Cardiac septum (tissue), 1 donor: ENCODE results near the gene CD151. TPM values are rescaled to one million over a fixed set of nuclear protein-coding genes. Genes with fewer than 3 reads are reported as not detected.
A peak's percentile ranks its signal among the peaks of the same experiment; 100 is the strongest.

Experiments
- DNase-seq: peaks from one replicate; pipeline ENCODE4 v3.0.0-alpha.2; 2020; ENCODE audit warnings: low spot score
- intact Hi-C: fragments of 100-400 bp; cut with DNase I; formaldehyde crosslinking; loops from one replicate; pipeline ENCODE4 v1.14.0; 2022
- total RNA-seq: library from RNA; stranded (reverse); fragmentation: NEBNext Ultra II Directional; extraction: Animal tissue kit (Norgen Biotek cat#: 25700); gene quantifications from one replicate; pipeline ENCODE4 v1.2.1, GENCODE V29; 2021
- donor health status: DM: no; HTN: no; CAD: no.

The CD151 gene
- total RNA-seq, 1 donor from 2014 or later, result 625 TPM

DNA sequence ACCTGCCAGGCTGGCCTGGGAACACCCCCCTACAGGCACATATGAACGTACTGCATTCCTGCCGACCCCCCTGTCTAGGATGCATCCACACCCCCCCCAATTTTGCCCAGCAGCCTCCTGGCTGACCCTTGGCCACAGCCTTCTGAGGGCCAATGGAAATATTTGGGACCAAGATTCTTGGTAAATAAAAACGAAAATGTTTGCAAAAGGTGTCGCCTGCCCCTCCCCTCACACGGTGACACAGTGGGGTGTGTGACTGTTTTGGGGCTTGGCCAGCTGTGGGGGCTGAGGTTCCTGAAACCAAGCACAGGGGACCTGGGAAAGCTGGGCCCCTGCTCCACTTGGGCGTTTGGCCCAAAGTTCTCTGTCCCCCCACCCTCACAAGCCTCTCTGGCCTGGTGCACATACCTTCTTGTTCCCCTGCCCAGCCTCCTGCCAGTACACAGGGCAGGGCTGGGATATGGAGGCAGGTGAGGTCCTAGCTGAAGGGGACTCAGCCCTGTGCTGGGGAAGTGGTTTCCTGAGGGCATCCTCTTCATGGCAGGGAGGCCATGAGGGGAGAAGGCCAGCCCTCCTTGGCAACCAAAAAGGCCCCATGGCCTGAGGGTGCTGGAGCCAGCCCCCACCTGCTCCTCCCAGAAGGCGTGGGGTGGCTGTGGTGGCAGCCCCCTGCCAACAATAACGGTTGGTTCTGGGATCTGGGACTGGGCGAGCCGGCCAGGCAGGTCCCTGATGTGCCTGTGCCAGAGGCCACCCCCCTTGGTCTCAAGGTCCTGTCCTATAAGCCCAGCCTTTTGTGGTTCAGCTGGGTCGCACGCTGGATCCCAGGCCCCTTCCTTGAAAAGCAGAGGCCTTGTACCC lies 7.2 kb upstream of the CD151 start:
- intact Hi-C loops, result no loop called here

DNA sequence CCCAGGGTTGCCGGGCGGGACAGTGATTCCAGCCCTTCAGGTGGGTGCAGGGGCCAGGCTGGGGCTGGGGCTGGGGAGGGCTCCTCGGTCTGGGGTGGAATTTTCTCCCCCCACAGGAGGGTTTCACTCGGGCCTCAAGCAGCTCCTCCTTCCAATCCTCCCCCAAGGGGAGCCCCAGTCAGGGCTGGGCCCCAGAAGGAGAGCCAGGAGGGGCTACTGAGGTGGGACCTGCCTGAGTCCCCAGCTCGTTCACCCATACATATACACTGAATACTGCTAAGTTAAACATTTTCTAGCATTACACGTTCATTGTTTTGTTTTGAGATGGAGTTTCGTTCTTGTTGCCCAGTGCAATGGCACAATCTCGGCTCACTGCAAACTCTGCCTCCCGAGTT lies 6.5 kb upstream of the CD151 start:
- intact Hi-C loops, result no loop called here
- DNase-seq, result no peak

More for the DNA sequence above, 7.2 kb upstream of the CD151 start:
- no peak for DNase-seq

DNA sequence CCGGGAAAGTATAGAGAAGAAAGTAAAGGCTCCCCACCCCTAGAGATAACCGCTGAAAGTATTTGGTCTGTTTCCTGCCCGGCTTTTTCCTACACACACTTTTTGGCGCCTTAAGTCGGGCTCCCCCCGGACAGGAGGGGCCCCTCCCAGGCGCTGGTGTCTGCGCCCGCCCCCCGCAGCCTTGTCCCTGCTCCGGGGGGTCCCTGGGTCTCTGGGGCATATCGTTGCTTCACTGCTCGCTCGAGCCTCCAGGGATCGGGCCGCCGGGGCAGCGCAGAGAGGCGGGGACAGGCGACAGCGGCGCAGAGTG lies 6.0 kb upstream of the CD151 start:
- no peak for DNase-seq

DNA sequence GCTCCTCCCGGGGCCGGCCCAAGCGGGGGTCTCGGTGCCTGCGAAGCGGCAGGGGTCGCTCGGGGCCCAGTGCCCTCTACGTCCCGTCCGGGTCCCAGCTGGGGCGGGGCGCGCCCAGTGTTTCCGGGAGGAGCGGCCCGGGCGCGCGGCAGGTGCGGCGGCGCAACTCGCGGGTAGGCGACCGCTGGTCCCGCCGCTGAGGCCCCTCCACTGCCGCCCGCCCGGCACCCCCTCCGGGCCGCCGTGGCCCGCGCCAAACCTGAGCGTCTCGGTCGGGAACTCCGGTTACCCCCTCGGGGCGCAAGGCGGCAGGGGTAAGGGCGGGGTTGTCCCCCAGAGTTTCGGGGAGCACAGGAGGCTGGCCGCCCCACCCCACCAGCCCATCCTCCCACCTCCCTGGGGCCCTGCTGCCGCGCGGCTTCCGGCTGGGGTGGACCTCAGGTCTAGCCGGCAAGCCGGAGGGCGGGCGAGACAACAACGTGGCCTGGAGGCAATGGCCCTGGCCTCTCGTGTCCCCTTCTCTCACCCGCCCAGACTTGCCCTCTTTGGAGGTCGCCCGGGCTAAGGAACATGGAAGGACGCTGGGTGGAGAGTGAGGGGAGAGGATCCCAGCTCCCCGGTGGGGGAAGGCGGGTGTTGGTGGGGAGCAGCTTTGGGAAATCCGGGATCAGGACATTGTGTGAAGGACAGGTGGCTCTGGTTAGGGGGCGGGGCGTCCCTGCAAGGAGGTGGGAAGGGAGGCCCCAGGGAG lies 5.4 kb upstream of the CD151 start:
- intact Hi-C loops, result no loop called here
- no peak for DNase-seq

More for the DNA sequence above, 6.0 kb upstream of the CD151 start:
- intact Hi-C loops, result no loop called here

DNA sequence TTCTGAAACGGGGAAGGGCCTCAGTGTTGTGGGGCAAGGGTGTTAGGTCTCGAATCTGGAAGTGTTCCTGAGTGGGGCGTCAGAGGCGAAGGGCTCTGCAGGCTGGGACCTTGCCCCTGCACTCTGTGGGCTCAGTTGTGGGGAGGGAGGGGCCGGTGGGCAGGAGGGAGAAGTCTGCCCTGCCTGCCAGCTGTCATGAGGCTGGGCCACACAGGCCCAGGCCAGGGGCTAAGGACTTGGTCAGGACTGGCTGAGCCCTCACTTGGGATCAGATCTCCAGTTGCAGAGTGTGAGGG lies 4.9 kb upstream of the CD151 start, which contains the start of gene CRACR2B:
Gene CRACR2B (plus strand): TSS at position 23 of the 296 bp plus-strand sequence. CDS start 689 bp downstream, outside the sequence.
- intact Hi-C loops, result no loop called here
- no peak for DNase-seq

DNA sequence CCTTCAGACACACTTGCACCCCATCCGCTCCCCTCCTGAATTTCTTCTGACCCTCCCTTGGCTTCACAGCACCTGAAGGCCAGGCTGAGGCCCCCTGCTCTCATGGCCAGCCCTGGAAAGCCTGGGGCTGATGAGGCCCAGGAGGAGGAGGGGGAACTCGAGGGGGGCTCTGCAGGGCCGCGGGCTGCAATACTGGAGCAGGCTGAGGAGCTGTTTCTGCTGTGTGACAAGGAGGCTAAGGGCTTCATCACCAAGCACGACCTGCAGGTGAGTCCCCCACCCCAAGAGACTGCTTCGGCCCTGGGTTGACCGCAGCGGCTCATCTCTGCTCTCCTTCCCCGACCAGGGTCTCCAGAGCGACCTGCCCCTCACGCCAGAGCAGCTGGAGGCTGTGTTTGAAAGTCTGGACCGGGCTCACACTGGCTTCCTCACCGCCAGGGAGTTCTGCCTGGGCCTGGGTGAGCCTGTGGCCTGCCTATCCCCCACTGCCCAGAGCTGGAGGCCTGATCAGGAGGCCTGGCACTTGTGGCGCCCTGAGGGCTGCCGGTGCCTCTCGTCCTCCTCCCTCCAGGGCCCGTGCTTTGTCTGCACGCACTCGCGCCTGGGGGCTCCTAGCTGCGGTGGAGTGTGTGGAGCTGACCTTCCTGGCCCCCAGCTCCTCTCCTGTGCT lies 4.1 kb upstream of the CD151 start:
- no peak for DNase-seq
- intact Hi-C loops, result no loop called here

DNA sequence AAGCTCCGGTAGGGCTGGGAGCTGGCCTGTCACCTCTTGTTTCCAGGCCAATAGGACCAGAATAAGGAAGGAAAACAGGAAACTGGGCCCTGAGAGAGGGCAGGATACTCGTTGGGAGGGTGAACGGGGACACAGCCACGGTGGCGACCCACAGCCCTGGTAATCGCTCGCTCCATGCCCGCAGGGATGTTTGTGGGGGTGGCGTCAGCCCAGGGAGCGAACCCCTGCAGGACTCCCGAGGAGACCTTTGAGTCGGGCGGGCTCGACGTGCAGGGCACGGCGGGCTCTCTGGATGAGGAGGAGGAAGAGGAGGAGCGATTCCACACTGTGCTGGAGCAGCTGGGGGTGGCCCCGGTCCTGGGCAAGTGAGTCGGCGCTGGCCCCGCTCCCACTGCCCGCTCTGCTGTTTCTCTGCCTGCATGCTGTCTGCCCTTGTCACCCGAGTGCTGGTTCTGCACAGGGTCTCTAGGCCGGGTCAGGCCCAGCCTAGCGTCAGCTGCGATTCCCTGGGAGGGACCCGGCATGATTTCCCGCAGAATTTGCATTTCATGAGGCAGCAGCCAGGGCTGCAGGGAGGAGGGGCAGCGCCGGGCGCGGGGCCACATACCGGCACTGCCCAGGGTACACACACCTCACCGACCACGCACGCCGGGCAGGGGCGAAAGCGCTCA lies 3.4 kb upstream of the CD151 start:
- intact Hi-C loops, result no loop called here
- peak; percentile 83 for DNase-seq

DNA sequence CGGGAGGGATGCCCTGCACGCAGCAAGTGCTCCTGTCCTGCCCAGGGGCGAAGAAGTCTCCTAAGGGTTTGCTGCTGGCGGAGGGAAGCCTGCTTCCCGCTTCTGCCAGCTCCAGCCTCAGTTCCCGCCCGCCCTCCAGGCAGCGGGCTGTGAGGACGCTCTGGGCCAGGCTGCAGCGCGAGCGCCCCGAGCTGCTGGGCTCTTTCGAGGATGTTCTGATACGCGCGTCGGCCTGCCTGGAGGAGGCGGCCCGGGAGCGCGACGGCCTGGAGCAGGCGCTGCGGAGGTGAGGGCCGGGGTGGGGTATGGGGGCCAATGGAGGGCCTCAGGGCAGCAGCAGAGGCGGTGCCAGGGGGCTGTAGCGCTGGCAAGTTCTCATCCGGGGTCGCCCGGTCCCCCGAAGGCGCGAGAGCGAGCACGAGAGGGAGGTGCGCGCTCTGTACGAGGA lies 2.9 kb upstream of the CD151 start:
- intact Hi-C loops, result no loop called here
- no peak for DNase-seq

DNA sequence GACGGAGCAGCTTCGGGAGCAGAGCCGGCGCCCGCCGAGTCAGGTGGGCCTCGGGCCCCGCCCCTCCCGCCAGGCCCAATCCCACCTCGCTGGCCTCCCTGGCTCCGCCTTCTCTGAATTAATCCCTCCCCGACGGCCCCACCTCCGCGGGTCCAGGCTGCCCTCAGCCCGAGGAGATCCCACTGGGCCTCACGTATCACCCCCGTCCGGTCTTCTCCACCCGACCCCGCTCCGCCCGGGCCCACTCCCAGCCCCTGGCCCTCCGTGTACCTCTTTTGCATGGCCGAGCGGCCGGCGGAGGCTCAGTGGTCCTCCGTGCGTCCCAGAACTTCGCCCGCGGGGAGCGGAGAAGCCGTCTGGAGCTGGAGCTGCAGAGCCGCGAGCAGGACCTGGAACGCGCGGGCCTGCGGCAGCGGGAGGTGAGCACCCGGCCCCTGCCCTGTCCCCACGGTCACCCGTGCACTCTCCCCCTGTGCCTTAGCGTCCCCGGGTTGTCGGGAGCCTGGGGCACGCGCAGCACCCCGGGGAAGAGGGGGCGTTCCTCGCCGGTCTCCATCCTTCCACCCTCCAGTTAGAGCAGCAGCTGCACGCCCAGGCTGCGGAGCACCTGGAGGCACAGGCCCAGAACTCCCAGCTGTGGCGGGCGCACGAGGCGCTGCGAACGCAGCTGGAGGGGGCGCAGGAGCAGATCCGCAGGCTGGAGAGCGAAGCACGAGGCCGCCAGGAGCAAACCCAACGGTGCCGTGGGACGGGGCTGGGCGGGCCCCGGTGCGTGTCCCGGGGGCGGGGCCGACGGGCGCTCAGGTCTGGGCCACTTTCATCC lies 2.2 kb upstream of the CD151 start:
- peak; percentile 84 for DNase-seq
- intact Hi-C loops, result no loop called here

DNA sequence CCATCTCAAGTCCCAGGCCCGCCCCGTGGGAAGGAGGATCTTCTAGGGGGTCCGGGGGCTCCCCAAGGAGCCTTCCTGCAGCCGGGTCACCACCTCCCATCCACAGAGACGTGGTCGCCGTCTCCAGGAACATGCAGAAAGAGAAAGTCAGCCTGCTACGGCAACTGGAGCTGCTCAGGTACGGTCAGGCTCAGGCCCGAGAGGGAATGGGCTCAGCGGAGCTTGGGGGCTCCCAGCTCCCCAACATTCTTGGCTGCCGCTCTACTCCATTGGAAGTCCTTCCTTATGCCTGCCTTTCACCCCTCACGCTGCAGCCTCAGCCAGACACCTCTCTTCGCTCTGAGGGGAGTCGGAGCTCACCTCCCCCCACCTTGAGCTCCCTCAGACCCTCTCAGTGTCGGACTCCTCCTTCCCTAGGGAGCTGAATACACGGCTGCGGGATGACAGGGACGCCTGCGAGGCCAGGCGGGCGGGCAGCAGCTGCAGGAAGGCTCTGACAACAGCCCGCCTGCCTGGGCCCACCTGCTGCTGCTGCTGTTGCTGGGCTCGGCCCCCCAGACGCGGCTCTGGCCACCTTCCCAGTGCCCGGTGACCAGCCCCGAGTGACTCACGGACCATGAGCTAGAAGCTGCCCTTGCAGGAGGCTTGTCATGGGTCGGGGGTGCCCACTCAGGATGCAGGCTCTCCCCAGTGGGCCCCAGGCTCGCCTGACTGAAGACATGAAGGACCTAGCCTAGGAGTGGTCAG lies 1.5 kb upstream of the CD151 start:
- intact Hi-C loops, result no loop called here
- DNase-seq, result no peak

DNA sequence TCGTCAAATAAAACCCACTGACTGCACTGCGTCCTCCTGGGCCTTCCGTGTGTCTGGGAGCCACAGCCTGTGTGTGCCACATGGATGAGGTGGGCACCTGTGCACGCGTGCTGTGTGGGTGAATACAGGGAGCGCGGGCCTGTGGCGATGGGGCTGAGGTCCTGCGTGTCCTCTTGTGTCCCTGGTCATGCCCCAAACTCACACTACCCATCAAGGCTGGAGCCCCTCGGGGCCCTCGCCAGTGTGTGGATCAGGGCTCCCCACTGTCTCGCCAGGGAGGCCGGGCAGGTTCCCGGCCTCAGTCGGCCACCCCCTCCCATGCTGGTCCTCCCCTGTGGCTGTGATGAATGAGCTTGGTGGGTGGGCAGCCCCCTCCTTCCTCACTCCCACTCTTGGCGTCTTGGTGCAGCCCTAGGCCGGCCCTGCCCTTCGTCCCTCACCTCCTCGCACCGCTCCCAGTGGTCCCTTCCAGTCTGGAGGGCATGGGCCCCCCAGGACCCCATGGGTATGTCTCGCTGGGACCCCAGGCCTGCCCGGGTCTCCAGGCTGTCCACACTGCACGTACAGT lies 707 bp upstream of the CD151 start:
- intact Hi-C loops, result no loop called here
- no peak for DNase-seq

DNA sequence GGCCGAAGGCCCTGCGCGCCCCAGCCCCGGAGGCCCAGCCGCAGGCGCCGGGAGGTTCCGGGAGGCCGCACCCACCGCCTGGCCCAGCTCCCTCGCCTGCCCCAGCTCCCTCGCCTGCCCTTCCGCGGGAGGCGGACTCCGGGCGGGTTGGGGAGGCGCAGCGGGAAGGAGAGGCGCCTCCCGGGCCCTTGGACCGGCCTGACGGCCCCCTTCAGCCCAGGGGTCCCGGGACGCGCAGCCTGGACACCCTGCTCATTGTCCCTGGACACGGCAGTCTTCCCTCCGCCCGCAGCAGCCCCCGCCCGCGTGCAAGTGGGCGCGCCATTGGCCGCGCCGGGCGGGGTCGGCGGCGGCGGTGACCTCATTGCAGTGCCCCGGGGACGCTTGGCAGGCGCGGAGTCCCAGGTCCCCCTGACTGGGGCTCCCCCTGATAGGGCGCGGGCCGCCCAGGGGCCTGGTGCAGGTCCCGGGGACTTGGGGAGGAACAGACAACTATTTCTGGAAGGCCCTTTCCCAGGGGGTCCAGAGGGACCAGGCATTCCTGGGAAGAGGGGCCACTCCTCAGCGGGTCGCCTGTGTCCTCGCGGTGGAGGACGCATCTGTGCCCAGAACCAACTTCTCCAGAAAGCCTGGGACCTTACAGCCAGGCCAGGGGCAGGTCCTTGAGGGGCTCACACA lies 501 bp downstream of the CD151 start:
- DNase-seq, result peak; percentile 85
- intact Hi-C loops, result no loop called here

DNA sequence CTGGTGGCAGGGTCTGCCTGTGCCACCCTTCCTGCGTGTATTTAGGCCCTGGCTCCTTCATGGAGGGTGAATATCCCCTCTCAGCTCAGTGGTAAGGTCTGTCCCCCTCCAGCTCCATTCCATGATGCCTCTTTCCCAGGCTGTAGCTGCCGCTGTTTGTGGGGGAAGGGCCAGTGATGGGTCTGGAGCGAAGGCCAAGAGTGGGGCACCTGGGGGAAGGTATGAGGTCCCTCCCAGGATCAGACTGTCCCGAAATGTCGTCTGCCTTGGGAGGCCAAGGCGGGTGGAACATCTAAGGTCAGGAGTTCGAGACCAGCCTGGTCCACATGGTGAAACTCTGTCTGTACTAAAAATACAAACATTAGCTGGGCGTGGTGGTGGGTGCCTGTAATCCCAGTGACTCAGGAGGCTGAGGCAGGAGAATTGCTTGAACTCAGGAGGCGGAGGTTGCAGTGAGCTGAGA lies 1.1 kb downstream of the CD151 start:
- intact Hi-C loops, result no loop called here

DNA sequence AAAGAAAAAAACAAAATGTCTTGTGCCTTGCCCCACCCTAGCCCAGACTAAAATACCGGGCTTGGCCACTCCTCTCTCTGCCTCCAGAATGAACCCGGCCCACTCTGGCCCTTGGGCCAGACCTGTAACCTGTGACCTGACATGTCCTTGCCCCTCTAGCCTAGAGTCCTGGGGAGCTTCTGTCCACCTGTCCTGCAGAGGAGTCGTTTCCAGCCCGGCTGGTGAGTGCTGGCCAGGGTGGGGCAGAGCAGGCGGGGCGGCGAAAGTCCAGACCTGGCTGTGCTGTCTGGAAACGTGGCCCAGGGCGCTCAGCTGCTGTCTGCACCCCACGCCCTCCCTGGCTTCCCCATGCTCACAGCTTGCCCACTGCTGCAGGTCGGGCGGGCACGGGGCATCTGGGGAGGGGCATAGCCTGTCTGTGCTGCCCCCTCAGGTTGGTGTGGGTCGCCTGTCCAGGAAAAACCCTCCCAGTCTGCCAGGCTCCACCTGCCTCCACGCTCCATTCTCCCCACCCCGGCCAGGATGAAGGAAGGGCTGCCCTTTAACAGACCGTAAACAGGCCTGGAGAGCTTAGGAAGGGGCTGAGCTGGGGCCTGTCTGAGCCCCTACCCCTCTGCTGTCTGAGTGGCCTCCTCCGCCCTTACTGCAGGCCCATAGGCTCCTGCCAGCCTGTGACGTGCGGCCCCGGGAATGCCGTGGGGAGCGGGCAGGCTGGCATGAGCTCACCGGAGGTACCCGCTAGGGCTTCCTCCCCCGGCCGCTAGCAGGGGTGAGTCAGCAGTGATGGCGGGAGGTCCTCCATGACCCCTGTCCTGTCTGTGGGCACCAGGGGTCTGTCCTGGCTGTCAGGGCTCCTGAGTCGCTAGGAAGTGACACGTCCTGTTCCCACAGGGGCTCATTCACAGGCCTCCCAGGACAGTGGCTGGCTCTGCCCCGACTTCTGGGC lies 1.9 kb downstream of the CD151 start:
- peak; percentile 91 for DNase-seq
- intact Hi-C loops, result no loop called here

More for the DNA sequence above, 1.1 kb downstream of the CD151 start:
- no peak for DNase-seq

DNA sequence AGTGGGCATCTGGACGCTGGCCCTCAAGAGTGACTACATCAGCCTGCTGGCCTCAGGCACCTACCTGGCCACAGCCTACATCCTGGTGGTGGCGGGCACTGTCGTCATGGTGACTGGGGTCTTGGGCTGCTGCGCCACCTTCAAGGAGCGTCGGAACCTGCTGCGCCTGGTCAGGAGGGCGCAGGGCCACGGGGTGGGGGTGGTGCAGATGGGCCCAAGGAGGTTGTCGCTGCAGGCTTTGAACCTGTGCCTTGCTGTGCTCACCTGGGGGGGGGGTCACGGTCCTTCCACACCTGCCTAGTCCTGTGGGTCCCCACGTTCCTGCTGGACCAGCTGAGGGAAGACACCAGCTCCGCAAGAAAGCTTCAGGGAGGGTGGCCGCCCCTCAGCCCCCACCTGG lies 3.5 kb downstream of the CD151 start:
- intact Hi-C loops, result no loop called here
- DNase-seq, result no peak

DNA sequence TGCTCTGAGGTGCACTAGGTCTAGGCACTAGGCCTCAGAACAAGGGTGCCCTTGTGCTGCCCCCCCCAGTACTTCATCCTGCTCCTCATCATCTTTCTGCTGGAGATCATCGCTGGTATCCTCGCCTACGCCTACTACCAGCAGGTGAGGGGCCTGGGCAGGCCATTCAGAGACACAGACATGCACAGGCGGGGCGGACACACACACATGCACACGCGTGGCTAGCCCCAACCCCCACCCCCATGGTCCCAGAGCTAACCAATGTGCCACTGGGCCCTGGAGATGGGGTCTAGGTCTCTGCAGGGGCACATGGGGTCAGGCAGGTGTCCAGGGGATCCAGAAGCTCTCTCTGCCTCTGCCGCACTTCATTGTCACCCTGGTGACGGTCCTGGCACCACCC lies 3.9 kb downstream of the CD151 start:
- intact Hi-C loops, result no loop called here
- no peak for DNase-seq
